Measurements from ENCODE around the gene G2E3.

GRCh38 chr14:30655124-30655523, 96.2 kb downstream of the G2E3 start:
- TF ChIP-seq POLR2A (IDR thresholded peaks at IDR 0.05; ENCODE audit: extremely low read depth, insufficient read length) (no peak), MAX (IDR thresholded peaks at IDR 0.05; ENCODE audit: low read depth, low read length) (no peak), MYC (IDR thresholded peaks at IDR 0.05; ENCODE audit: low read depth, low read length) (no peak)
- TF ChIP-seq, protein P1, sequence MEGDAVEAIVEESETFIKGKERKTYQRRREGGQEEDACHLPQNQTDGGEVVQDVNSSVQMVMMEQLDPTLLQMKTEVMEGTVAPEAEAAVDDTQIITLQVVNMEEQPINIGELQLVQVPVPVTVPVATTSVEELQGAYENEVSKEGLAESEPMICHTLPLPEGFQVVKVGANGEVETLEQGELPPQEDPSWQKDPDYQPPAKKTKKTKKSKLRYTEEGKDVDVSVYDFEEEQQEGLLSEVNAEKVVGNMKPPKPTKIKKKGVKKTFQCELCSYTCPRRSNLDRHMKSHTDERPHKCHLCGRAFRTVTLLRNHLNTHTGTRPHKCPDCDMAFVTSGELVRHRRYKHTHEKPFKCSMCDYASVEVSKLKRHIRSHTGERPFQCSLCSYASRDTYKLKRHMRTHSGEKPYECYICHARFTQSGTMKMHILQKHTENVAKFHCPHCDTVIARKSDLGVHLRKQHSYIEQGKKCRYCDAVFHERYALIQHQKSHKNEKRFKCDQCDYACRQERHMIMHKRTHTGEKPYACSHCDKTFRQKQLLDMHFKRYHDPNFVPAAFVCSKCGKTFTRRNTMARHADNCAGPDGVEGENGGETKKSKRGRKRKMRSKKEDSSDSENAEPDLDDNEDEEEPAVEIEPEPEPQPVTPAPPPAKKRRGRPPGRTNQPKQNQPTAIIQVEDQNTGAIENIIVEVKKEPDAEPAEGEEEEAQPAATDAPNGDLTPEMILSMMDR (IDR thresholded peaks at IDR 0.05; ENCODE audit: low read depth, low read length), result no peak
